ENCODE results near the gene GALR2.

The GALR2 gene

GRCh38 chr17:76063875-76064546 lies 10.6 kb upstream of the GALR2 start:
- ChIA-PET POLR2A (interaction anchor here (0.7 kb wide), 2 partner anchors 183 to 448 kb away, joined by 4 read pairs; no protein-coding TSS in a partner anchor), CTCF (interaction anchor here (0.8 to 3.7 kb wide), 11 partner anchors 11 to 493 kb away, joined by 3 to 20 read pairs (median 3); partner anchors contain the start of genes FBF1, GALR2 and SPHK1)
- TF ChIP-seq CTCF (IDR thresholded peaks at IDR 0.05; ENCODE audit: control extremely low read depth, extremely low read depth, low read depth, missing control alignments): no peak
- DNase-seq (ENCODE audit: extremely low spot score): no peak

- no peak for TF ChIP-seq CTCF (IDR thresholded peaks at IDR 0.05; ENCODE audit: control extremely low read depth, extremely low read depth, low read depth, missing control alignments)
- CTCF ChIA-PET: interaction anchor here (1.2 to 2.9 kb wide), 5 partner anchors 14 to 332 kb away, joined by 3 to 10 read pairs (median 5); no protein-coding TSS in a partner anchor
- DNase-seq (ENCODE audit: extremely low spot score): no peak
- POLR2A ChIA-PET: no interaction called here
Measured at GRCh38 chr17:76065775-76066174, 8.8 kb upstream of the GALR2 start.

- POLR2A ChIA-PET: interaction anchor here (1.0 kb wide), 1 partner anchor 282 kb away, joined by 3 read pairs; the partner anchor contains the start of gene PRPSAP1
- DNase-seq (ENCODE audit: extremely low spot score): peak; percentile 66
Measured at GRCh38 chr17:76071531-76072147, 2.9 kb upstream of the GALR2 start.

GRCh38 chr17:76072148-76072858 lies 2.3 kb upstream of the GALR2 start, which contains the start of gene SRP68:
SRP68 (minus strand) TSS chr17:76072517; CDS start chr17:76072491, 26 bp downstream.
- no peak for TF ChIP-seq CTCF (IDR thresholded peaks at IDR 0.05; ENCODE audit: control extremely low read depth, extremely low read depth, low read depth, missing control alignments)
- peak; percentile 95 for DNase-seq (ENCODE audit: extremely low spot score)
- CTCF ChIA-PET: interaction anchor here (1.0 to 1.7 kb wide), 4 partner anchors 11 to 326 kb away, joined by 3 to 5 read pairs (median 3); no protein-coding TSS in a partner anchor
- POLR2A ChIA-PET: interaction anchor here (1.0 kb wide), 1 partner anchor 282 kb away, joined by 3 read pairs; the partner anchor contains the start of gene PRPSAP1

More at GRCh38 chr17:76071531-76072147, 2.9 kb upstream of the GALR2 start:
- CTCF ChIA-PET: interaction anchor here (1.0 to 1.7 kb wide), 4 partner anchors 11 to 327 kb away, joined by 3 to 5 read pairs (median 3); no protein-coding TSS in a partner anchor
- no peak for TF ChIP-seq CTCF (IDR thresholded peaks at IDR 0.05; ENCODE audit: control extremely low read depth, extremely low read depth, low read depth, missing control alignments)

- no peak for DNase-seq (ENCODE audit: extremely low spot score)
- ChIA-PET CTCF (interaction anchor here (1.2 to 1.3 kb wide), 2 partner anchors 8 to 204 kb away, joined by 3 to 4 read pairs; no protein-coding TSS in a partner anchor), POLR2A (no interaction called here)
- no peak for TF ChIP-seq CTCF (IDR thresholded peaks at IDR 0.05; ENCODE audit: control extremely low read depth, extremely low read depth, low read depth, missing control alignments)
Measured at GRCh38 chr17:76075364-76076145, 974 bp downstream of the GALR2 start.

All from GM10248 (cell line).